Measurements from ENCODE around the gene TSPAN7. TPM values are rescaled to one million over a fixed set of nuclear protein-coding genes. Genes with fewer than 3 reads are reported as not detected.

TSPAN7 gene
- total and polyA plus RNA-seq, 2 donors (not counting 1 experiment from before 2014, with no cell fraction given), result 0.03 TPM; not detected in 1

GRCh38 chrX:38594434-38594833 lies 33.1 kb downstream of the TSPAN7 start:
- Histone ChIP-seq H3K27me3 (ENCODE audit: control insufficient read depth, insufficient read depth, low read length) (no peaks in the 10 kb centered on the region), H3K4me3 (replicated peaks in 1 of 4; ENCODE audit: control extremely low read depth in 1 of 4, insufficient read depth in 1 of 4, low read depth in 3 of 4, low read length in 4 of 4) (no peak overlapping the region), H3K9me3 (ENCODE audit: control insufficient read depth, insufficient read depth, low read depth, low read length) (no peaks in the 10 kb centered on the region), H4K20me1 (ENCODE audit: control insufficient read depth, extremely low read depth, insufficient read depth, low read length) (no peaks in the 10 kb centered on the region), H3K27ac (ENCODE audit: insufficient read depth, low read length) (no peak overlapping the region), H2AFZ (ENCODE audit: low read length) (no peak overlapping the region), H3K9ac (ENCODE audit: insufficient read depth, low read length) (no peak overlapping the region), H3K4me2 (ENCODE audit: extremely low read depth, insufficient read depth, low read length) (no peak overlapping the region), H3K36me3 (ENCODE audit: control insufficient read depth, insufficient read depth, low read length) (no peaks in the 10 kb centered on the region), H3K79me2 (ENCODE audit: control insufficient read depth, insufficient read depth, low read length) (no peaks in the 10 kb centered on the region), H3K4me1 (ENCODE audit: control insufficient read depth, extremely low read depth, insufficient read depth, low read length) (no peaks in the 10 kb centered on the region)
- TF ChIP-seq, protein P1, sequence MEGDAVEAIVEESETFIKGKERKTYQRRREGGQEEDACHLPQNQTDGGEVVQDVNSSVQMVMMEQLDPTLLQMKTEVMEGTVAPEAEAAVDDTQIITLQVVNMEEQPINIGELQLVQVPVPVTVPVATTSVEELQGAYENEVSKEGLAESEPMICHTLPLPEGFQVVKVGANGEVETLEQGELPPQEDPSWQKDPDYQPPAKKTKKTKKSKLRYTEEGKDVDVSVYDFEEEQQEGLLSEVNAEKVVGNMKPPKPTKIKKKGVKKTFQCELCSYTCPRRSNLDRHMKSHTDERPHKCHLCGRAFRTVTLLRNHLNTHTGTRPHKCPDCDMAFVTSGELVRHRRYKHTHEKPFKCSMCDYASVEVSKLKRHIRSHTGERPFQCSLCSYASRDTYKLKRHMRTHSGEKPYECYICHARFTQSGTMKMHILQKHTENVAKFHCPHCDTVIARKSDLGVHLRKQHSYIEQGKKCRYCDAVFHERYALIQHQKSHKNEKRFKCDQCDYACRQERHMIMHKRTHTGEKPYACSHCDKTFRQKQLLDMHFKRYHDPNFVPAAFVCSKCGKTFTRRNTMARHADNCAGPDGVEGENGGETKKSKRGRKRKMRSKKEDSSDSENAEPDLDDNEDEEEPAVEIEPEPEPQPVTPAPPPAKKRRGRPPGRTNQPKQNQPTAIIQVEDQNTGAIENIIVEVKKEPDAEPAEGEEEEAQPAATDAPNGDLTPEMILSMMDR (conservative IDR thresholded peaks at IDR 0.05 in 1 of 2, IDR thresholded peaks at IDR 0.05 in 1 of 2; ENCODE audit: low read depth in 1 of 2, low read length in 2 of 2), result no peak
- TF ChIP-seq EZH2 (IDR thresholded peaks at IDR 0.05; ENCODE audit: low read length, missing control alignments), result no peak
- no peak for DNase-seq (ENCODE audit: low read depth in 2 of 2)

- no peak for DNase-seq (ENCODE audit: low read depth in 2 of 2)
- H3K4me2 ChIP-seq (ENCODE audit: extremely low read depth, insufficient read depth, low read length), result no peak overlapping the region
- no peak overlapping the region for H3K9ac ChIP-seq (ENCODE audit: insufficient read depth, low read length)
- no peak overlapping the region for H2AFZ ChIP-seq (ENCODE audit: low read length)
- no peak overlapping the region for H3K27ac ChIP-seq (ENCODE audit: insufficient read depth, low read length)
- no peaks in the 10 kb centered on the region for H3K27me3 ChIP-seq (ENCODE audit: control insufficient read depth, insufficient read depth, low read length)
- no peaks in the 10 kb centered on the region for H3K36me3 ChIP-seq (ENCODE audit: control insufficient read depth, insufficient read depth, low read length)
- TF ChIP-seq EZH2 (IDR thresholded peaks at IDR 0.05; ENCODE audit: low read length, missing control alignments), result no peak
- TF ChIP-seq, protein P1 (conservative IDR thresholded peaks at IDR 0.05 in 1 of 2, IDR thresholded peaks at IDR 0.05 in 1 of 2; ENCODE audit: low read depth in 1 of 2, low read length in 2 of 2), result no peak
- H3K79me2 ChIP-seq (ENCODE audit: control insufficient read depth, insufficient read depth, low read length), result no peaks in the 10 kb centered on the region
- no peaks in the 10 kb centered on the region for H4K20me1 ChIP-seq (ENCODE audit: control insufficient read depth, extremely low read depth, insufficient read depth, low read length)
- no peaks in the 10 kb centered on the region for H3K9me3 ChIP-seq (ENCODE audit: control insufficient read depth, insufficient read depth, low read depth, low read length)
- no peaks in the 10 kb centered on the region for H3K4me1 ChIP-seq (ENCODE audit: control insufficient read depth, extremely low read depth, insufficient read depth, low read length)
- no peak overlapping the region for H3K4me3 ChIP-seq (replicated peaks in 1 of 4; ENCODE audit: control extremely low read depth in 1 of 4, insufficient read depth in 1 of 4, low read depth in 3 of 4, low read length in 4 of 4)
Measured at GRCh38 chrX:38595801-38596200, 34.5 kb downstream of the TSPAN7 start.

- no peak for DNase-seq (ENCODE audit: low read depth in 2 of 2)
- Histone ChIP-seq H3K9ac (ENCODE audit: insufficient read depth, low read length) (no peak overlapping the region), H3K4me1 (ENCODE audit: control insufficient read depth, extremely low read depth, insufficient read depth, low read length) (no peaks in the 10 kb centered on the region), H3K79me2 (ENCODE audit: control insufficient read depth, insufficient read depth, low read length) (no peaks in the 10 kb centered on the region), H3K4me3 (replicated peaks in 1 of 4; ENCODE audit: control extremely low read depth in 1 of 4, insufficient read depth in 1 of 4, low read depth in 3 of 4, low read length in 4 of 4) (no peak overlapping the region), H3K27ac (ENCODE audit: insufficient read depth, low read length) (no peak overlapping the region), H2AFZ (ENCODE audit: low read length) (no peak overlapping the region), H3K4me2 (ENCODE audit: extremely low read depth, insufficient read depth, low read length) (no peak overlapping the region), H3K27me3 (ENCODE audit: control insufficient read depth, insufficient read depth, low read length) (no peaks in the 10 kb centered on the region), H3K36me3 (ENCODE audit: control insufficient read depth, insufficient read depth, low read length) (no peaks in the 10 kb centered on the region), H4K20me1 (ENCODE audit: control insufficient read depth, extremely low read depth, insufficient read depth, low read length) (no peaks in the 10 kb centered on the region), H3K9me3 (ENCODE audit: control insufficient read depth, insufficient read depth, low read depth, low read length) (no peaks in the 10 kb centered on the region)
- TF ChIP-seq, protein P1 (conservative IDR thresholded peaks at IDR 0.05 in 1 of 2, IDR thresholded peaks at IDR 0.05 in 1 of 2; ENCODE audit: low read depth in 1 of 2, low read length in 2 of 2), result no peak
- no peak for TF ChIP-seq EZH2 (IDR thresholded peaks at IDR 0.05; ENCODE audit: low read length, missing control alignments)
Measured at GRCh38 chrX:38596939-38597338, 35.6 kb downstream of the TSPAN7 start.
